ENCODE results near the gene FBXL17.

- TF ChIP-seq, protein P1, sequence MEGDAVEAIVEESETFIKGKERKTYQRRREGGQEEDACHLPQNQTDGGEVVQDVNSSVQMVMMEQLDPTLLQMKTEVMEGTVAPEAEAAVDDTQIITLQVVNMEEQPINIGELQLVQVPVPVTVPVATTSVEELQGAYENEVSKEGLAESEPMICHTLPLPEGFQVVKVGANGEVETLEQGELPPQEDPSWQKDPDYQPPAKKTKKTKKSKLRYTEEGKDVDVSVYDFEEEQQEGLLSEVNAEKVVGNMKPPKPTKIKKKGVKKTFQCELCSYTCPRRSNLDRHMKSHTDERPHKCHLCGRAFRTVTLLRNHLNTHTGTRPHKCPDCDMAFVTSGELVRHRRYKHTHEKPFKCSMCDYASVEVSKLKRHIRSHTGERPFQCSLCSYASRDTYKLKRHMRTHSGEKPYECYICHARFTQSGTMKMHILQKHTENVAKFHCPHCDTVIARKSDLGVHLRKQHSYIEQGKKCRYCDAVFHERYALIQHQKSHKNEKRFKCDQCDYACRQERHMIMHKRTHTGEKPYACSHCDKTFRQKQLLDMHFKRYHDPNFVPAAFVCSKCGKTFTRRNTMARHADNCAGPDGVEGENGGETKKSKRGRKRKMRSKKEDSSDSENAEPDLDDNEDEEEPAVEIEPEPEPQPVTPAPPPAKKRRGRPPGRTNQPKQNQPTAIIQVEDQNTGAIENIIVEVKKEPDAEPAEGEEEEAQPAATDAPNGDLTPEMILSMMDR (IDR thresholded peaks at IDR 0.05; ENCODE audit: borderline replicate concordance, extremely low read depth, low read length, poor library complexity, severe bottlenecking): no peak
- no peak for TF ChIP-seq EZH2 (IDR thresholded peaks at IDR 0.05; ENCODE audit: borderline replicate concordance, low read depth, low read length, severe bottlenecking)
Observed at GRCh38 chr5:108373426-108373825, 8.5 kb downstream of the FBXL17 start.

Measured in DND-41 (cell line).